ENCODE results near the gene GABRB2. TPM values are rescaled to one million over a fixed set of nuclear protein-coding genes. Genes with fewer than 3 reads are reported as not detected.

GABRB2 gene
- total RNA-seq, 1 experiment from 2014 or later, result not detected

DNA sequence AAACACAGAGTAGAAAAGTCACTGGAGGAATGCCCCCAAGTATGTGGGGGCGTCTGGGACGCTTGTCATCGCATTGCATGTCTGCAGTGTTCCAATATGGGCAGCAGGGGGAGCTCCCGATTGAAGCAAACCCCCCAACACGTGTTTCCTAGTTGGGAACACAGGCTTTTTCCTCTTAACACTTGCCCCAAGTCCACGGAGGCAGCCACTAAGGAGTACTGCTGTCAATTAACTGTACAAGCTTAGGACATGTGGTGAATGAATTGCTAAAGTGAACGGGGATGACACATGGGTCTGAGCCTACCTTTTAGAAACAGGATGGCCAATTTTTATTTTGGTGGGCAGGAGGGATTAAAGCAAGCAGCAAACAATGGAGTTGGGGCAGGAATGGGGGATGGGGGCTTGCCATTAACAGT lies 2.2 kb downstream of the GABRB2 start:
- TF ChIP-seq, protein P1, sequence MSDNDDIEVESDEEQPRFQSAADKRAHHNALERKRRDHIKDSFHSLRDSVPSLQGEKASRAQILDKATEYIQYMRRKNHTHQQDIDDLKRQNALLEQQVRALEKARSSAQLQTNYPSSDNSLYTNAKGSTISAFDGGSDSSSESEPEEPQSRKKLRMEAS (IDR thresholded peaks at IDR 0.05), result 0 out of 2 replicates have a peak, but pooled peaks have one; percentile 28
- TF ChIP-seq, protein P2, sequence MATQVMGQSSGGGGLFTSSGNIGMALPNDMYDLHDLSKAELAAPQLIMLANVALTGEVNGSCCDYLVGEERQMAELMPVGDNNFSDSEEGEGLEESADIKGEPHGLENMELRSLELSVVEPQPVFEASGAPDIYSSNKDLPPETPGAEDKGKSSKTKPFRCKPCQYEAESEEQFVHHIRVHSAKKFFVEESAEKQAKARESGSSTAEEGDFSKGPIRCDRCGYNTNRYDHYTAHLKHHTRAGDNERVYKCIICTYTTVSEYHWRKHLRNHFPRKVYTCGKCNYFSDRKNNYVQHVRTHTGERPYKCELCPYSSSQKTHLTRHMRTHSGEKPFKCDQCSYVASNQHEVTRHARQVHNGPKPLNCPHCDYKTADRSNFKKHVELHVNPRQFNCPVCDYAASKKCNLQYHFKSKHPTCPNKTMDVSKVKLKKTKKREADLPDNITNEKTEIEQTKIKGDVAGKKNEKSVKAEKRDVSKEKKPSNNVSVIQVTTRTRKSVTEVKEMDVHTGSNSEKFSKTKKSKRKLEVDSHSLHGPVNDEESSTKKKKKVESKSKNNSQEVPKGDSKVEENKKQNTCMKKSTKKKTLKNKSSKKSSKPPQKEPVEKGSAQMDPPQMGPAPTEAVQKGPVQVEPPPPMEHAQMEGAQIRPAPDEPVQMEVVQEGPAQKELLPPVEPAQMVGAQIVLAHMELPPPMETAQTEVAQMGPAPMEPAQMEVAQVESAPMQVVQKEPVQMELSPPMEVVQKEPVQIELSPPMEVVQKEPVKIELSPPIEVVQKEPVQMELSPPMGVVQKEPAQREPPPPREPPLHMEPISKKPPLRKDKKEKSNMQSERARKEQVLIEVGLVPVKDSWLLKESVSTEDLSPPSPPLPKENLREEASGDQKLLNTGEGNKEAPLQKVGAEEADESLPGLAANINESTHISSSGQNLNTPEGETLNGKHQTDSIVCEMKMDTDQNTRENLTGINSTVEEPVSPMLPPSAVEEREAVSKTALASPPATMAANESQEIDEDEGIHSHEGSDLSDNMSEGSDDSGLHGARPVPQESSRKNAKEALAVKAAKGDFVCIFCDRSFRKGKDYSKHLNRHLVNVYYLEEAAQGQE (IDR thresholded peaks at IDR 0.05; ENCODE audit: low read depth), result no peak
- TF ChIP-seq SIN3A (IDR thresholded peaks at IDR 0.05; ENCODE audit: low read depth) (no peak), ELF1 (IDR thresholded peaks at IDR 0.05; ENCODE audit: borderline replicate concordance, low read depth) (no peak), JUND (IDR thresholded peaks at IDR 0.05) (no peak), RAD21 (IDR thresholded peaks at IDR 0.05; ENCODE audit: low read depth) (peak; percentile 33; the same call in 1 of the 2 replicates), EZH2 (IDR thresholded peaks at IDR 0.05) (no peak), CTCF (IDR thresholded peaks at IDR 0.05 in 2 of 3, conservative IDR thresholded peaks at IDR 0.05 in 1 of 3; ENCODE audit: borderline replicate concordance in 1 of 3, insufficient read depth in 1 of 3, low read depth in 2 of 3, low read length in 2 of 3) (peak; percentile 11 to 68 (median 67); a peak in 4 of 6 replicates), YY1 (IDR thresholded peaks at IDR 0.05; ENCODE audit: extremely low read depth, insufficient replicate concordance, low read depth, low read length) (no peak)
- Histone ChIP-seq H2AFZ (ENCODE audit: low read depth, low read length, poor library complexity, severe bottlenecking) (no peak overlapping the region), H3K4me1 (ENCODE audit: control insufficient read depth in 1 of 2, insufficient read depth in 2 of 2, low read length in 2 of 2) (no peaks in the 10 kb centered on the region), H3K27me3 (ENCODE audit: insufficient read depth, low read length) (no peaks in the 10 kb centered on the region), H3K9me2 (ENCODE audit: insufficient read depth) (no peaks in the 10 kb centered on the region), H3K4me2 (ENCODE audit: low read length) (no peak overlapping the region), H3K79me2 (ENCODE audit: insufficient read depth, low read length) (no peaks in the 10 kb centered on the region), H3K9ac (ENCODE audit: low read length) (no peak overlapping the region), H3K27ac (ENCODE audit: low read depth, low read length) (no peak overlapping the region), H3K9me3 (ENCODE audit: control insufficient read depth in 1 of 2, insufficient read depth in 1 of 2, low read depth in 1 of 2, low read length in 2 of 2) (no peaks in the 10 kb centered on the region; a peak in 2 of 4 replicates), H3K36me3 (ENCODE audit: control insufficient read depth in 1 of 2, insufficient read depth in 2 of 2, low read length in 2 of 2) (no peaks in the 10 kb centered on the region), H4K20me1 (ENCODE audit: insufficient read depth) (no peaks in the 10 kb centered on the region), H3K4me3 (replicated peaks in 1 of 2; ENCODE audit: low read depth in 1 of 2, low read length in 2 of 2) (no peak overlapping the region)
- ChIA-PET CTCF (no interaction called here), POLR2A (no interaction called here), RAD21 (ENCODE audit: low non-redundant PET in 1 of 2, low total read pairs in 2 of 2, uncharacterized antibody in 2 of 2, unreplicated experiment in 2 of 2) (interaction anchor here in 1 of 2 experiments (0.5 kb wide), 1 partner anchor 1864 kb away, joined by 3 read pairs; no protein-coding TSS in a partner anchor)
- ATAC-seq (peak; percentile 50), DNase-seq (ENCODE audit: low read depth, low spot score) (peak; percentile 2)
- BruUV-seq (replicated peaks), result no TSS peak
- intact Hi-C loops (cut with micrococcal nuclease), result loop anchor here (10.0 kb wide), 1 partner anchor 1860 kb away; no protein-coding TSS in a partner anchor
